Activated naive CD4-positive, alpha-beta T cell (primary cell): ENCODE measurements around the gene TMEM219.
"Not testable (repeated sequence)": the region's sequence is repeated elsewhere in the genome, so short reads cannot be mapped to it uniquely, and the experiment has no call there.

Experiments used
- DNase-seq, 4 experiments: peaks; one replicate each; lab custom pipeline; 2025; lab: John Stamatoyannopoulos, UW

The TMEM219 gene, protein sequence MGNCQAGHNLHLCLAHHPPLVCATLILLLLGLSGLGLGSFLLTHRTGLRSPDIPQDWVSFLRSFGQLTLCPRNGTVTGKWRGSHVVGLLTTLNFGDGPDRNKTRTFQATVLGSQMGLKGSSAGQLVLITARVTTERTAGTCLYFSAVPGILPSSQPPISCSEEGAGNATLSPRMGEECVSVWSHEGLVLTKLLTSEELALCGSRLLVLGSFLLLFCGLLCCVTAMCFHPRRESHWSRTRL

DNA sequence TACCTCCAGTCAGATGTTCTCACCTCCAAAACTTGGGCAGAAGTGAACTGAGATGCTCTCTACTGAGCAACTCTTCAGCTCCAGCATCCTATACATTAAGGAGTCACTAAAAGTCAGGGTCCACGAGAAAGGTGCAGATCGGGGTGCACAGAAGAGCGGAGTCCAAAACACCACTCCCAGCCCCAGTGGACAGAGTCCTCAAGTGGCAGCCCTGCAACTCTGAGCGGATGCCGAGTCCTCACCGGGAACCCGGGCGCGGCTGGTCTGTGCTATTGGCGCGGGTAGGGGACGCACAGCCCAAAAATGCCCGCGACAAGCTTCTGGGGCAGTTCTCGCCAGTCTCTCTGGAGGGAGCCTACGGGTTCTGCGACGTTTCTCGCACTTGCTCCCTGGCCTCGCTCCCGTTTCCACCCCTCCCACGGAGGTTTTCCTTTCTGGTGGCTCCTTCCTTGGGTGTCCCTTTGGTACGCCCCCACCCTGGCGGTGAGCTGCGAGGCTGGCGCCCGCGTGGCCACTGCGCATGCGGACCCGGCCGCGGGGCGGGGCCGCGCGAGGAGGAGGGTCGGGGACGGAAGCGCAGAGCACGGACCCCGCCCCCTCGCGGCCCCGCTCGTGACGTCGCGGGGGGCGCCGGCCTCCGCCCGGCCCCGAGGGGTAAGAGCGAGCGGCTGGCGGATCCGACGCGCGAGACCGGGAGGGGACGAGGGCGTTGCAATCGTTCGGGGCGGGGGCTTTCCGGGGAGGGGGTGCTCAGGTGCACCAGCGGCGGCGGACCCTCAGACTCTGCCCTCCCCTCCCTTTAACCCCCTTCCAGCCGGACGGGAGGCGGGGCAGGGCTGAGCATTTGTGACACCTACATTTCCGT is at the start of gene TMEM219:
Gene TMEM219 (plus strand): TSS at position 601 of the 865 bp plus-strand sequence. CDS start 1,065 bp downstream, outside the sequence.
- peak; percentile 78 to 95 (median 85) for DNase-seq

DNA sequence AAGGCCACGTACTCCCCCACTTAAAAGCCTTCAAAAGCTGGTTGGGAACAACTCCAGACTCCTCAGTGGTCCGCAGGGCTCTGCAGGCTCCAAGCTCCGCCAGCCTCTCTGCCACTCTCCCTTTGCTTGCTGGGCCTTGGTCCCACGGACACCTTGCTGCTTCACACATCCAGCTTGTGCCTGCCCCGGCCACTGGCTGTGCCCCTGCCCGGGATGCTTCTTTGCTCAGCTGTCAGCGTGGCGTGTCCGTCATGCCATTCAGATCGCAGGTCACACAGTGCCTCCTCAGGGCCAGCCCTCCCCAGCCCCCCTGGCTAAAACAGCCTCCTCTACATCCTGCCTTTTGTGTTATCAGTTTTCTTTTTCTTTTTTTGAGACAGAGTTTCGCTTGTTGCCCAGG is 49.8 kb upstream of the TMEM219 start:
- no peak for DNase-seq

DNA sequence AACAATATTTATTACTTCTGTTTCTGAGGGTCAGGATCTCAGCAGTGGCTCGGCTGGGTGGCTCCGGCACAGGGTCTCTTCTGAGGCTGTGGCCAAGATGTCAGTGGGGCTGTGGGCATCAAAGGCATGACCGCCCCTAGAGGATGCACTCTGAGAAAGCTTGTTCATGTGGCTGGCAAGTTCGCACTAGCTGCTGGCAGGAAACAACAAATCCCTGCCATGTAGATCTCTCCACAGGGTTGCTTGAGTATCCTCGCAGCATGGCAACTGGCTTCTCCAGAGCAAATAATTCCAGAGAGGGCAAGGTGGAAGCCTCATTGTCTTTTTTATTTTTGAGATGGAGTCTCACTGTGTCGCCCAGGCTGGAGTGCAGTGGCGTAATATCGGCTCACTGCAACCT is 48.4 kb upstream of the TMEM219 start:
- no peak for DNase-seq

DNA sequence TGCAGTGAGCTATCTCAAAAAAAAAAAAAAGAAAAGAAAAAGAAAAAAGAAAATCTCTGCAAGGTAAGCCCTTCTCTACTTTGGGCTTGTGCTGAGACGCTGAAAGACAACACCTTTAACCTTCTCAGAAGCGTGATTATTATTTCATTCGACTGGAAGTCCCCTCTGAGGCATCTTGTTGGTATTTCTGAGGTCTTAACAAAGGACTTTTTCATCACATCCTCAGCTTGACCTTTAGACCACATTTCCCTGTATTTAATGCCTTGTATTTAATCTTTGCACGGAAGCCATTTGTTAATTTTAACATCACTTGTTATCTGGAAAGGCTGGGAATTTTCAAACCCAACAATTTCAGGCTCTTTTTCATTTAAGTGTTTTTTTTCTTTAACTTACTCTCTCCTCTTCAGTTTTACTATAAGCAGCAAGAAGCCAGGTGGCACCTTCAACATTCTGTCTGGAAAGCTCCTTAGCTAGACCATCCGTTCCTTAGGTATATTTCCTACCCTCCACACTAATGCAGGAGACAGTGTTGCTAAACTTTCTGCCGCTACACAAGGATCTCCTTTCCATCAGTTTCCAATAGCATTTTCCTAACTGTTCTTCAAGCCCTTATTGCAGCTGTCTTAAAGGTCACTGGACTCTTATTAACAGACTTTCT is 46.2 kb upstream of the TMEM219 start:
- DNase-seq = no peak

DNA sequence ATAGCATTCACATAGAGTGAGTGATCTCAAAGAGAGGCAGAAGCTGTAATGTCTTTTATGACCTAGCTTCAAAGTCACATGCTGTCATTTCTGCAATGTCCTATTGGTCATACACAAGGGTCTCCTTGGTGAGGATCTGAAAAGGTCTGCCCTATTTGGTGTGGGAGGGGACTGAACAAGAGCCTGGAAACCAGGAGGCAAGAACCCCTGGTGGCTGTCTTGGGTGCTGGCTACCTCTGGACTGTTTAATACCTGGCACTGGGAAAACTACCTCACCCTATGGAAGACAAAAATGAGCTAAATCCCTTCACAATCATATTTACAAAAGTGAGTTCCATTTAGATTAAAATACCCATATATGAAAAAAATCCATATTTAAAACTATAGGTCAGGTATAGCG is 44.9 kb upstream of the TMEM219 start:
- DNase-seq = no peak

DNA sequence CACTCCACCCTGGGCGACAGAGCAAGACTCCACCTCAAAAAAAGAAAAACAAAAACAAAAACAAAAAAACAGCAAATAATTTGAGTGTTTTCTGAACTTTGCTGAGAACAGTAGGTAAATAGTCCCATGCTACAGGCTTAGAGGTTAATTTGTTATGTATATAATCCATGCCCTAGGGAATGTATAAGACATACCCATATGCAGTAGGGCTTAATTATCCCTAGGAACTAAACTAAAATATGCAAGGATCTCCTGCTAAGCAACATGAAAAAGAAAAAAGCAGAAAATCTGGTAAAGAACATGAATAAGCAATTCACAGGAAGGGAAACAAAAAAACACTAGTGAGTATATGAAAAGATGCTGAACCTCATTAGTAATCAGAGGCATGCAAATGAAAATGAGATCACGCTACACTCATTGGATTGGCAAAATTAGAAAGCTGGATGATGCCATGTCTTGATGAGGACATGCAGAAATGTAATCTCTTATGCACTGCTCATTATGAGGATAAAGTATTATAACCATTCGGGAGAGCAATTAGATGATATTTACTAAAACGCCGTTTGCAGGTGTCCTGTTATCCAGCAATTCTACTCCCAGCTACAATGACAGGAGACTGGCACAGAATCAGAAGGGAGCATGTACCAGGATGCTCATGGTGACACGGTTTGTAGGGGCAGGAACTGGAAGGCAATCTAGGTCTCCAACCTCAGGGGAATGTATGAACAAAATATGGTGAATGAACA is 41.4 kb upstream of the TMEM219 start:
- DNase-seq = no peak

DNA sequence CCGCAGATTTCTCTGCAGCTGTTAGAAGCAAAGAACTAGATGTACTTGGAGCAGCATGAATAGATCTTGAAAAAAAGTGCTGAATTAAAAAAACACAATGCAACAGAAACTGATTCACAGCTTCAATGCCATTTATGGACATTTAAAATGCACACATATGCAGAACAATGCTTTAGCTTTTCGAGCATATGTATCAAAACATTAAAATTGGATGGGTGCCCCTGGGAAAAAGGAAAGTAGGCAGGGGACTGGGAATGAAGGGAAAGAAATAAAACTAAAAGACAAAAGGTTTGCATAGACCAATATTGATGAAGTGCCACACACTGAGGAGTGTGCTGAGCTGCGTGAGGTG is 40.9 kb upstream of the TMEM219 start:
- DNase-seq = no peak

DNA sequence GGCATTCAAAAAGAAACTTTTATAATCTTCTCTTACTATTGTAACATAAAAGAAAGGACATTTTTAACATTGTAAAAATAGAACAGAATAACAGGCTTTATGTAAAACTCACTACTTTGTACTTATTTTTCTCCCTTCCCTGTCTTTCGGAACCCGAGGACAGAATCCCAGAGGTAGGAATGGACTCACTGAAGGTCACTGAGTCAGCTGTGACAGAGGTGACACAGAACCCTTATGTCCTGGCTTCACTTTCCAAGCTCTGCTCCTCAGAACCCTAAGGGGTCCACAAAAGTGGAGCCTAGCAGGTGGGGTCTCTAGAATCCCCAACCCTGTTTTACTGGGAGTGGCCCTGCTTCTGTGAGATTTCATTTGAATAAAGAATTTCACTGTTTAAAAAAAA is 39.6 kb upstream of the TMEM219 start:
- no peak for DNase-seq

DNA sequence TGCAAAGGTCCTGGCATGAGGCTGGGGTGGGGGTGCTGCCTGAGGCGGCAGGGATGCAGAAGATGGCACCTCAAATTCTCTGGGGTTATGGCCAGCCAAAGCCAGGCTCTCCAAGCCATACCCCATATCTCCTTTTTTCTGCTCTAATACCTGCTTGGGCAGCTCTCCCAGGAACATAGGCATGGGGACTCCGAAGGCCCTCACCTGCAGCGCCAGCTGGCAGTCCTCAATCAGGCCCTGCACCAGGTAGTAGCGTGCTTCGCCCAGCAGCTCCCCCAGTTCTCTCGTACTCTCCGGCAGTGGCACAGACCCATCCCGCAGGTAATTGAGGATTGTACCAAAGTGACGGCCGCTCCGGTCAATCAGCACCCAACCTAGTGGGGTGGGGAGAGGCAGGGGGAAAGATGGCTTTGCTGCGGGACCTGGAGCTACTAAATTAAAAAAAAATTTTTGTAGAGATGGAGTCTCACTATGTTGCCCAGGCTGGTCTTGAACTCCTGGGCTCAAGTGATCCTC is 38.8 kb upstream of the TMEM219 start:
- DNase-seq = no peak

DNA sequence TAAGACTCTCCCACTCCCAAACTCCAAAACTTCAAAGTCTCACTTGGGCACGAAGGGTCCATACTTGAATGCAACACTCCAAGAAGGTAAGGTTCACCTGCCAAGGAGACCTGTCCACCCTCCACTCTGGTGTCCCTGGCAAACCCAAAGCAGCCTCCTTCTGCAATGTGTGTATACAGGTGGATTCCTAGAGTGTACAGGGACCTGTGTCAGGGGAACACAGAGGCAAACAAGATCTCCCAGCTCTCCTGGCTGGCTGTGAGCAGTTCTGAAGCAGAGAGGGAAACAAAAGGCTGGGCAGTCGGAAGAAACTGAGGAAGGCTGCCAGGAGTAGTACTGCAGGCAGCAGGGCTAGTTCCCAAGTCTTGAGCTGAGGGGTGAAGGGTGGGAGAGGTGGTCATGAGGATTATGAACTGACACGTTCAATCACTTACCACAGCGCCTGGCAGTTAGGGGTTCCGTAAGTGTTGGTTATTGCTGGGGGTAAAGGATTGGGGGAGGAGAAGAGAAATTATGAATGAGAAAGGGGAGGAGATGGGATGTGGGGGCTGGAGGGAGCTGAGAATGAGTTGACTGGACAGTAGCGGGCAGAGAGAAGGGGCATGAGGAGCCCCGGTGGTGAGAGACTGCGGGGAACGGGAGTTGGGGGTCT is 36.6 kb upstream of the TMEM219 start:
- DNase-seq = no peak

DNA sequence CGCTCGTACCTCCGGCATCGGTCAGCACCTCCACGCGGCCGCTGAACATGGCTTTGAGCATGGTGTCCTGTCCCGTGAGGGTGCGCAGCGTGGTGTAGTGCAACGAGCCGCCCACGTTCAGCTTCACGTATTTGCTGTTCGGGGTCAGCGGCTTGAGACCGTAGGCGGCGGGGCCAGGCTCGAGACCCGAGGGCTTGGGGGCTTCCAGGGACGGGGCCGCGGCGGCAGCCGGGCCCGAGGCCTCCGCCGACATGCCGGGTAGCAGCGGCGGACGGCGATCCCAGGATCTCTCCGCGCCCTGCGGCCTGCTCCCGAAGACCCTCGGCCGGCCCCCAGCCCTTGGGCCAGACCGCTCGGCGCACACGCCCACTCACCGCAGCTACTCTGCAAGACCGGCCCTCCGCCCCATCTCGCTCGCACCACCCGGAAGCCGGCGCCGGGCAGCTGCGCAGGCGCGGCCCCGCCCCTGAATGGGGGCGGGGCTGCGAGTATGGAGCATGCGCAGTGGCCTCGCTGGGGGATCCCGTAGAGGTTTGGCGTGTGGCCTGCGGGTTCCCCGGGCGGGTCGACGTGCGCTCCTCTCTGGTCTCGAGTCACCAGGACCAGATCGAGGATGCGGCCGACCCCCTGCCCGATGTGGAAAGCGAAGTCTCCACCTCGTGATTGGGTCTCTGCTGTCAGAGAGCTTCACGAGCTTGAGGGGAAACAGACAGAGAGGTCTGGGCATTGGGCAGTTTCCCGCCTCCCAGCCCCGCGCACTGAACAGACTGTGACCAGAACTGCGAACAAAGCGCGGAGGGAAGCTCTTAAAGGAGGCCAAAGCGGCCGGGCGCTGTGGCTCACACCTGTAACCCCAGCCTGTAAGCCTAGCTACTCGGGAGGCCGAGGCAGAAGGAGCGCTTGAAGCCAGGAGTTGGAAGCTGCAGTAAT is 35.8 kb upstream of the TMEM219 start, which contains the start of gene KCTD13:
Gene KCTD13 (minus strand): TSS at position 446 of the 930 bp plus-strand sequence. CDS start 193 bp downstream, at position 253.
- peak; percentile 79 to 87 (median 84) for DNase-seq

DNA sequence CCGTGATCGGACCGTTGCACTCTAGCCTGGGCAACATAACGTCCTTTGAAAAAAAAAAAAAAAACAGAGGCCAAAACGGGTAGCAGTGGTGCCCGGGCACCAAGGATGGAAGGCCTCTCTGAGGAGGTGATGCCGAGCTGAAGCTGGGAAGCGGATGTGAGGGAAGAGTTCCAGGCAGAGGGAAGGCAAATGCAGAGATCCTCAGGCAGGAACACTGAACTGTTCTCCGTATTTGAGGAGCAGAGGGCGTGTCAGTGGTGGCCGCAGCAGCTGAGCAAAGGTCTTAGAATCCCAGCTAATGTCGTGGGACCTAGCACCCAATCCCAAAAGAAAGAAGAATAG is 35.2 kb upstream of the TMEM219 start:
- no peak for DNase-seq

DNA sequence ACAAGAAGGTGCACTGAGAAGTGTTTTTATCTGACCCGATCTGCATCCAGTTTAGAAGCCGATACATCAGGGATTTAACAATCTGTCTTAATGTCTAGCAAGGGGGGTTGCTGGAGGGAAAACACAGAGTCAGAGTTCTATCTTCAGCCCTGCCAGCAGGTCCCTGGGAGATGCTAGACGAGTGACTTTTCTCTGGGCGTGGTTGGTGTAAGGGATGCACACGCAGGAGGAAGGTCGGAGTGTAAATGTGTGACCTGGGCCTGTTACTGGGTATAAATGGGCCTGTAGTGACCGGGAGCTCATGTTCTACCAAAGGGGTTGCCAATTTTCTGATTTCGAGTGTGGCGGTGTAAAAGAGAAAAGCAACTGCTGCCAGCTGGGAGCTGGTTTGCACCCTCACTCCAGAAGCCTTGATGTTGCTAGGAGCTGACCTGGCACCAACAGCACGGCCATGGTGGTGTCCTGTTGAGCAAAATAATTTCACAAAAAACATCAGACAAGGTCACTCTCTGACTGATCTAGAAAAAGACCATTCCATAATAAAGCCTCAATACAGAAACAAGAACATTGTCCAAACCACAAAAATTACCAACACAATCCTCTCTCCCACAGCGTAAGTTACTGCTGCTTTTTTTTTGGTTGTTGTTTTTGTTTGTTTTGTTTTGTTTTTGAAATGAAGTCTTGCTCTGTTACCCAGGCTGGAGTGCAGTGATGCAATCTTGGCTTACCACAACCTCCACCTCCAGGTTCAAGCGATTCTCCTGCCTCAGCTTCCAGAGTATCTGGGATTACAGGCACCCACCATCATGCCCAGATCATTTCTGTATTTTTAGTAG is 34.6 kb upstream of the TMEM219 start:
- DNase-seq = no peak

DNA sequence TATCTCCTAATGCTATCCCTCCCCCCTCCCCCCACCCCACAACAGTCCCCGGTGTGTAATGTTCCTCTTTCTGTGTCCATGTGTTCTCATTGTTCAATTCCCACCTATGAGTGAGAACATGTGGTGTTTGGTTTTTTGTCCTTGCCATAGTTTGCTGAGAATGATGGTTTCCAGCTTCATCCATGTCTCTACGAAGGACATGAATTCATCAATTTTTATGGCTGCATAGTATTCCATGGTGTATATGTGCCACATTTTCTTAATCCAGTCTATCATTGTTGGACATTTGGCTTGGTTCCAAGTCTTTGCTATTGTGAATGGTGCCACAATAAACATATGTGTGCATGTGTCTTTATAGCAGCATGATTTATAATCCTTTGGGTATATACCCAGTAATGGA is 30.1 kb upstream of the TMEM219 start:
- DNase-seq = not testable (repeated sequence)

DNA sequence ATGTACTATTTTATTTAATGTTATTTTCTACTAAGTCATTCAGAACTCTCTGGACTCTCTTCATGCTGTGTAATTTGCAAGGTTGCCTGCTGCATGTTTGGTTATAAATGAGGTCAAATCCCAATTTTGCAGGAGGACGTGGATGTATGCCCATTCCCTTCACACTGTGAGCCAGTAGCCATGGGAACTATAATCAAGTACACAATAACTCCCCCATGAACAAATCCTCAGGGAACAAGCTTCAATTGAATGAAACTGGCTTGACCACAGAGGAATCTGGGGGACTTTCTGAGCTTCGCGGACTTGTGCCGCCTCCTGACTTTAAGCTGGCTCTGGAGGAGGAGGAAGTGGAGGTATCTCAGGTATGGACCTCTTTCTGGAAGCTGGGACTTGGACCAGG is 21.2 kb upstream of the TMEM219 start:
- no peak for DNase-seq

DNA sequence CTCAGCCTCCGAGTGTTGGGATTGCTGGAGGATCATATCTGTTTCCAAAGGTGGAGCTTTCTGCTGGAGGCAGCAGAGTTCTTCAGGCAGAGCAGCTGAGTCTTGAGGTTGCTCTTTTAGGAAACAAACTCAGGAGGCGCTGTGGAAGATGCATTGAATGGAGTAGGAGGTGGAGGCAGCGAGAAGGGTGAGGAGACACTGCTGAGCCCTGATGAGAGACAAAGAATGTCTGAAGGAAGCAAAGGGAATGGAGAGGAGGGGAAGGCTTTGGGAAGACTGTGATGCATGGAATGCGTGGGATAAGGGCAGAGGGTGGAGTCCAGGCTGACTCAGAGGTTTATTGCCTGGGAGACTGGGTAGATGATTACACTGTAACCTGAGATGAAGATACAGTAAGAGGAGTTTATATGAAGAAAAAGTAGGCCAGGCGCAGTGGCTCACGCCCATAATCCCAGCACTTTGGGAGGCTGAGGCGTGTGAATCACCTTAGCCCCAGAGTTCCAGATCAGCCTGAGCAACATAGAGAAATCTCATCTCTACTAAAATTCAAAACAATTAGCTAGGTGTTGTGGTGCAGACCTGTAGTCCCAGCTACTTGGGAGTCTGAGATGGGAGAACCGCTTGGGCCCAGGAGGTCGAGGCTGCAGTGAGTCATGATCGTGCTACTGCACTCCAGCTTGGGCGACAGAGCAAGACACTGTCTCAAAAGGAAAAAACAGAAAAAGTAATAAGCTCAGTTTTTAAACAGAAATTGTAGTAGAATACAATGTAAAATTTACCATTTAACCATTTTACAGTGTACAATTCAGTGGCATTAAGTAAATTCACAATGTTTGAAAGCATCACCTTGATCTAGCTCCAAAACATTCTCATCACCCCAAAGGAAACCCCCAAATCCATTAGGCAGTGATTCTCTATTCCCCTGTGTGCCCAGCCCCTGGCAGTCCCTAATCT is 17.8 kb upstream of the TMEM219 start:
- DNase-seq = no peak

DNA sequence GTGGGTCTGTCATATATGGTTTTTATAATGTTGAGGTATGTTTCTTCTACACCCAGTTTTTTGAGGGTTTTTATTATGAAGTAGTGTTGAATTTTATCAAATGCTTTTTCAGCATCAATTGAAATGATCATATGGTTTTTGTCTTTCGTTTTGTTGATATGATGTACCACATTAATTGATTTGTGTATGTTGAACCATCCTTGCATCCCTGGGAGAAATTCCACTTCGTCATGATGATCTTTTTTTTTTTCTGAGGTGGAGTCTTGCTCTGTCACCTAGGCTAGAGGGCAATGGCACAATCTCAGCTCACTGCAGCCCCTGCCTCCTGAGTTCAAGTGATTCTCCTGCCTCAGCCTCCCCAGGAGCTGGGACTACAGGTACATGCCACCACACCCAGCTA is 14.0 kb upstream of the TMEM219 start:
- DNase-seq = no peak

DNA sequence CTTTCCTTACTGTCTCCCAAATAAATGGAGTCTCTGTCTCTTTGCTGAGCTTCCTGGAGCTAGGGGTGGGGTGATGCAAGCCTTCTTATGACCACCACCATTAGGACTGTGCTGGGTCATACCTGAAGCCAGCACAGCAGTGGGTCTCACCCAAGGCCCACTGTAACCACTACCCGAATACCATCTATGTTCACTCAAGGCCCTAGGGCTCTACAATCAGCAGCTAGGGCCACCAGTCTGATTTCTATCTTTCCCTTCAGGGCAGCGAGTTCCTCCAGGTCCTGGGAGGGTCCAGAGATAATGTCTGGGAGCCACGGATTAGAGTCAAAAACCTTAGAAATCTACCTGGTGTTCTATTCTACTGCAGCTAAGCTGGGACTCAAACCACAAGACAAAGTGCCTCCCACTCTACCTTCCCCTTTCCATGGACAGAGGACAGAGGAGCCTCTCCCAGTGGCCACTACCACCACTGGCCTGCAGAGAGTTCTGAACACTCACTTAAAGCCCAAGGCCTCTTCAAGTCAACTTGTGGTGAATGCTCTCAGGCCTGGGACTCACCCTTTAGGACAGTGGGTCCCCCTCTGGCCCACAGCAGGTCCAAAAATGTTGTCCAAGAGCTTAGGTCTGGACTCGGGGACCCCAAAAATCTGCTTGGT is 10.9 kb upstream of the TMEM219 start:
- no peak for DNase-seq
